ENCODE data around the gene CCDC12. TPM values are rescaled to one million over a fixed set of nuclear protein-coding genes. Genes with fewer than 3 reads are reported as not detected.
"Not testable (repeated sequence)": the region's sequence is repeated elsewhere in the genome, so short reads cannot be mapped to it uniquely, and the experiment has no call there.

CCDC12 gene
- total RNA-seq, 1 donor from 2014 or later = 62.5 TPM

GRCh38 chr3:46926871-46927717 lies 49.5 kb downstream of the CCDC12 start:
- intact Hi-C loops (cut with micrococcal nuclease) = loop anchor here (1.0 to 10.0 kb wide), 3 partner anchors 21 to 398 kb away; partner anchors contain the start of gene SETD2

- intact Hi-C loops (cut with micrococcal nuclease) = loop anchor here (5.0 to 10.0 kb wide), 2 partner anchors 236 to 398 kb away; partner anchors contain the start of gene SETD2
Observed at GRCh38 chr3:46926447-46926846, 50.1 kb downstream of the CCDC12 start.

- intact Hi-C loops (cut with micrococcal nuclease) = loop anchor here (5.0 to 10.0 kb wide), 2 partner anchors 236 to 399 kb away; partner anchors contain the start of gene SETD2
Observed at GRCh38 chr3:46926039-46926438, 50.5 kb downstream of the CCDC12 start.

- intact Hi-C loops (cut with micrococcal nuclease) = loop anchor here (5.0 to 10.0 kb wide), 2 partner anchors 237 to 399 kb away; partner anchors contain the start of gene SETD2
Observed at GRCh38 chr3:46925585-46925934, 51.0 kb downstream of the CCDC12 start.

GRCh38 chr3:46924921-46925584 lies 51.5 kb downstream of the CCDC12 start:
- intact Hi-C loops (cut with micrococcal nuclease) = loop anchor here (5.0 to 10.0 kb wide), 2 partner anchors 237 to 400 kb away; partner anchors contain the start of gene SETD2

GRCh38 chr3:46923559-46924350 lies 52.8 kb downstream of the CCDC12 start:
- intact Hi-C loops (cut with micrococcal nuclease) = loop anchor here (1.0 to 10.0 kb wide), 2 partner anchors 75 to 401 kb away; no protein-coding TSS in a partner anchor

- intact Hi-C loops (cut with micrococcal nuclease) = loop anchor here (1.0 to 10.0 kb wide), 2 partner anchors 75 to 402 kb away; no protein-coding TSS in a partner anchor
Observed at GRCh38 chr3:46922871-46923558, 53.5 kb downstream of the CCDC12 start.

- intact Hi-C loops (cut with micrococcal nuclease) = loop anchor here (10.0 kb wide), 1 partner anchor 402 kb away; no protein-coding TSS in a partner anchor
Observed at GRCh38 chr3:46922426-46922825, 54.1 kb downstream of the CCDC12 start.

- intact Hi-C loops (cut with micrococcal nuclease) = loop anchor here (10.0 kb wide), 1 partner anchor 403 kb away; no protein-coding TSS in a partner anchor
Observed at GRCh38 chr3:46921871-46922271, 54.7 kb downstream of the CCDC12 start.

GRCh38 chr3:46921041-46921440 lies 55.5 kb downstream of the CCDC12 start:
- intact Hi-C loops (cut with micrococcal nuclease) = loop anchor here (10.0 kb wide), 1 partner anchor 404 kb away; no protein-coding TSS in a partner anchor

GRCh38 chr3:46918634-46919033 lies 57.9 kb downstream of the CCDC12 start:
- intact Hi-C loops (cut with micrococcal nuclease) = no loop called here

- intact Hi-C loops (cut with micrococcal nuclease) = no loop called here
Observed at GRCh38 chr3:46918202-46918601, 58.3 kb downstream of the CCDC12 start.

- intact Hi-C loops (cut with micrococcal nuclease) = no loop called here
Observed at GRCh38 chr3:46917257-46917656, 59.3 kb downstream of the CCDC12 start.

- intact Hi-C loops (cut with micrococcal nuclease) = no loop called here
Observed at GRCh38 chr3:46916799-46917198, 59.7 kb downstream of the CCDC12 start.

- intact Hi-C loops (cut with micrococcal nuclease) = no loop called here
Observed at GRCh38 chr3:46916278-46916677, 60.3 kb downstream of the CCDC12 start.

- intact Hi-C loops (cut with micrococcal nuclease) = no loop called here
Observed at GRCh38 chr3:46915297-46915822, 61.2 kb downstream of the CCDC12 start.

- intact Hi-C loops (cut with micrococcal nuclease) = no loop called here
Observed at GRCh38 chr3:46914849-46915248, 61.7 kb downstream of the CCDC12 start.

- intact Hi-C loops (cut with micrococcal nuclease) = no loop called here
Observed at GRCh38 chr3:46913644-46914043, 62.9 kb downstream of the CCDC12 start.

GRCh38 chr3:46912986-46913385 lies 63.6 kb downstream of the CCDC12 start:
- intact Hi-C loops (cut with micrococcal nuclease) = no loop called here

- intact Hi-C loops (cut with micrococcal nuclease) = not testable (repeated sequence)
Observed at GRCh38 chr3:46910914-46911313, 65.6 kb downstream of the CCDC12 start.

Data from T-helper 1 cell treated with Interleukin-12 subunit alpha and Interleukin-12 subunit beta and Interleukin-4 antibody, amounts not matched to agents 30 ng/mL and 1 ng/mL, for 36 hours (primary cell).